DMS153 treated with DMSO at 0.1 percent for 48 hours (cell line): ENCODE data around the gene PDLIM3.
"Not testable (repeated sequence)": the region's sequence is repeated elsewhere in the genome, so short reads cannot be mapped to it uniquely, and the experiment has no call there.

Source experiments
- DNase-seq: peaks from one replicate; lab custom pipeline; 2025; ENCODE audit not compliant: unreplicated experiment; lab: John Stamatoyannopoulos, UW

PDLIM3 gene

GRCh38 chr4:185522451-185522850 lies 12.9 kb downstream of the PDLIM3 start:
- DNase-seq = no peak

- DNase-seq = no peak
These were observed 15.2 kb downstream of the PDLIM3 start for GRCh38 chr4:185520119-185520518.

- DNase-seq = no peak
These were observed 16.8 kb downstream of the PDLIM3 start for GRCh38 chr4:185518494-185518893.

GRCh38 chr4:185518069-185518468 lies 17.2 kb downstream of the PDLIM3 start:
- no peak for DNase-seq

GRCh38 chr4:185515248-185515647 lies 20.1 kb downstream of the PDLIM3 start:
- no peak for DNase-seq

GRCh38 chr4:185514182-185514697 lies 21.1 kb downstream of the PDLIM3 start:
- DNase-seq = no peak

- no peak for DNase-seq
These were observed 21.7 kb downstream of the PDLIM3 start for GRCh38 chr4:185513489-185514181.

GRCh38 chr4:185512516-185512915 lies 22.8 kb downstream of the PDLIM3 start:
- no peak for DNase-seq

GRCh38 chr4:185511243-185511642 lies 24.1 kb downstream of the PDLIM3 start:
- DNase-seq = not testable (repeated sequence)

- no peak for DNase-seq
These were observed 24.5 kb downstream of the PDLIM3 start for GRCh38 chr4:185510806-185511205.

- peak; percentile 67 for DNase-seq
These were observed 27.1 kb downstream of the PDLIM3 start for GRCh38 chr4:185508181-185508580.

- DNase-seq = no peak
These were observed 28.9 kb downstream of the PDLIM3 start for GRCh38 chr4:185506422-185506821.

GRCh38 chr4:185504098-185505047 lies 30.9 kb downstream of the PDLIM3 start:
- no peak for DNase-seq

GRCh38 chr4:185502386-185502785 lies 32.9 kb downstream of the PDLIM3 start:
- DNase-seq = no peak

- no peak for DNase-seq
These were observed 34.7 kb downstream of the PDLIM3 start for GRCh38 chr4:185500576-185500975.

- DNase-seq = no peak
These were observed 35.3 kb downstream of the PDLIM3 start for GRCh38 chr4:185500035-185500434.

GRCh38 chr4:185488650-185489049 lies 46.7 kb downstream of the PDLIM3 start:
- no peak for DNase-seq

GRCh38 chr4:185481401-185481800 lies 53.9 kb downstream of the PDLIM3 start:
- no peak for DNase-seq

GRCh38 chr4:185480016-185480732 lies 55.1 kb downstream of the PDLIM3 start:
- DNase-seq = no peak

- DNase-seq = no peak
These were observed 55.8 kb downstream of the PDLIM3 start for GRCh38 chr4:185479507-185479971.

- DNase-seq = no peak
These were observed 62.1 kb downstream of the PDLIM3 start for GRCh38 chr4:185473247-185473646.
